Measurements from ENCODE around the gene NOC2L.
"Not testable (repeated sequence)": the region's sequence is repeated elsewhere in the genome, so short reads cannot be mapped to it uniquely, and the experiment has no call there.

NOC2L gene

DNA sequence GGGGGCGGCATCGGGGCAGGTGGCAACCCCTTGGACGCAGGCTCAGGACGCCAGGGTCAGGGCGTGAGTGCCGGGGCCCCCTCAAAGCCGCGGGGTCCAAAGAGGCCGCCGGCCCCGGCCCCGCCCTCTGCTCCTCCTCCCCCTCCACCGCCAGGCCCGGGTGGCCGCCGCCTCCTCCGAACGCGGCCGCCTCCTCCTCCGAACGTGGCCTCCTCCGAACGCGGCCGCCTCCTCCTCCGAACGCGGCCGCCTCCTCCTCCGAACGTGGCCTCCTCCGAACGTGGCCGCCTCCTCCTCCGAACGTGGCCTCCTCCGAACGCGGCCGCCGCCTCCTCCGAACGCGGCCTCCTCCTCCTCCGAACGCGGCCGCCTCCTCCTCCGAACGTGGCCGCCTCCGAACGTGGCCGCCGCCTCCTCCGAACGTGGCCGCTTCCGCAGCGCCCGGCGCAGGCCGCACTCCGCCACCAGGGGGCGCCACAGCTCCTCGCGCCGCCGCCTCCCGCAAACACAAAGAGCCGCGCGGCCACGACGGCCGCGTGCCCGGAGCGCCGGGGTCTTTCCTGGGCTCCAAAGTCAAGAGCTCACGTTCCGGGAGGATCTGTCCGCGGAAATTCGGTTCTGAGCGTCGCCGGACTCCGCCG lies 54.6 kb downstream of the NOC2L start:
- peak; percentile 67 for DNase-seq (ENCODE audit: low read depth)

GRCh38 chr1:903721-904271 lies 55.3 kb downstream of the NOC2L start:
- no peak for DNase-seq (ENCODE audit: low read depth)

DNA sequence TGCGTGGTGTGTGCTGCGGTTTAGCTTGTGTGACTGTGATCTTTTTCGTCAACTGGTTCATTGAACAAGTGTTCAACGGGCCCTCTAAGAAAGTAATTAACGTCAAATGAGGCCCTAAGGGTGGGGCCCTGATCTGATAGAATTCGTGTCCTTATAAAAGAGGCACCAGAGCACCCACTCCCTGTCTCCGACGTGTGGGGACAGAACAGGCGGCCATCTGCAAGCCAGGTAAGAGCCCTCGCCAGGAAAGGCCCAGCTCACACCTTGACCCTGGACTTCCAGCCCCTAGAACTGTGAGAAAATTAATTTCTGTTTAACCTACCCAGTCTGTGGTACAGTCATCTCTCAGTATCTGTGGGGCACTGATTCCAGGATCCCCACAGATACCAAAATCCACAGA lies 55.8 kb downstream of the NOC2L start:
- DNase-seq (ENCODE audit: low read depth): no peak

DNA sequence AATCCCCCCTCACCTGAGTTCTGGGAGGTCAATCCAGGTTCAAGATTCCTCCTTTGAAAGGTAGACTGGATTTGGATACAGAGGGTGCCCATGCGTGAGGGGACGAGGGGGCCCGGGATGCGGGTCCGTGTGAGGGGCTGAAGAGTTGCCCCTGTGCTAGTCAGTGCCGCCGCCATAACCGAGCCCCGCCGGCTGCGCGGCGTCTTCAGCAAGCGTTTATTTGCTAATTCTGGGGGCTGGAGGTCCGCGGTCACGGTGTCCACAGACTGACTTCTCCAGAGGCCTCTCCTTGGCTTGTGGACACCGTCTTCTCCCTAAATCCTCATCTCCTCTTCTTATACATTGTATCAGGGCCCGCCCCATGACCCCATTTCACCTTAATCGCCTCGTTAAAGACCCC lies 56.3 kb downstream of the NOC2L start:
- DNase-seq (ENCODE audit: low read depth): no peak

DNA sequence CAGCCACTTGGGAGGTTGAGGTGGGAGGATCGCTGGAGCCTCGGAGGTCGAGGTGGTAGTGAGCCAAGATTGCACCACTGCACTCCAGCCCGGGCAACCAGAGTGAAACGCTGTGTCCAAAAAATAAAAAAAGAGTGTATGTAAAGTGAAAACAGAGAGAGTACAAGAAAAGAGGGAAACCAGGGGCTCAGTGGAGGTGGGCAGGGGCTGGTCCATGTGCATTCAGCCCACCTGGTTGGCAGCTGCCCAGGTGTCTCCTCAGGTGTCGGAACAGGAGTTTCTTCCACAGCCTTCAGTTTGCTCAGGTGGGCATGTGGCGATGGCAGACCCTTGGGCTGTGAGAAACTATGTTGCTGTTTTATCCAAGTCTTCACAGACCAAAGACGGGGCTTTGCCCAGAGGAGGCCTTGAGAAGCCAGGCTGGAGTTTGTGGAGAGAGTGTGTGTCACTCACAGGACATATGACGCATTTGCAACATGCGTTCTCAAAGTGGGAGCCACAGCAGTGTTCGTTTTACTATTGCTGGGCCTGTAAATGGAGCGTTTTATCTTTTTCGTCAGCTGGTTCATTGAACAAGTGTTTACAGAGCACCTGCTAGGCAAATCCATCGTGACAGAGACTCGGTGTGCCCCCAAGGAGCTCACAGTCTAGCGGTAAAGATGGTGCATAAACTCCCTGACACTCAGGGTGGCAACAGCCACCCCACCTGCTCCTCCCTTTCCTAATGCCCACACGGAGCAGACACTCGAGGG lies 57.8 kb downstream of the NOC2L start:
- DNase-seq (ENCODE audit: low read depth): no peak

DNA sequence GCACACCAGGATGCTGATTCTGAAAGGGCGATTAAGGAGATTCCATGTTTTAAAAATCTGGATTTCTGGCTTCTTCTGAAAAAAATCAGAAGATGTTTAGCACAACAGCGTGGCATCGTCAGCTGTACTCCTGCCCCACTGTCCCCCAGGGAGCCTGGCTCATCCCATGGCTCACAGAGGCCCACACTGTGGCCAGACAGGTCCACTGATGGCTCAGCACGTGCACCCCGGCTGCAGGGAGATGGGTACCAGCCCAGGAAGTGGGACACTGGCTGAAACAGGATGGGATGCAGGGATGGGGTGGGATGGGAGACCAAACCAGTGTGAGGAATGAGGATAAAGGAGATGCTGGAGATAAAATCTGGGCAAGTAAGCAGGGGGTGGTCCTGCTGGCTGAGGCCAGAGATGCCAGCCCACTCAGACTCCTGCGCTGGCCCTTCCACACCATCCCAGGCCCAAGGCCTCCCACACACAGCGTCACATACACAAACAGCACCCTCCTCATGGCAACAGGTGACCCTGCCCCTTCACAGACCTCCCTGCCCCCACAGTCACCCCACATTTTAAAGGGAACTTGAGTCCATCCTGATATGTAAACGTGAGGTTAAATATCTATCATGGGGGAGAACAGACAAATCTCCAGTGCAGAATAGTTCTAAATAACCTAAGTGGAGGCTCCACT lies 59.3 kb downstream of the NOC2L start:
- DNase-seq (ENCODE audit: low read depth): no peak

GRCh38 chr1:897951-898350 lies 61.1 kb downstream of the NOC2L start:
- not testable (repeated sequence) for DNase-seq (ENCODE audit: low read depth)

- no peak for DNase-seq (ENCODE audit: low read depth)
Observed at GRCh38 chr1:897226-897625, 61.8 kb downstream of the NOC2L start.

Data from stromal cell of bone marrow (primary cell).